ENCODE data around the gene TRPV3.
"Not testable (repeated sequence)": the region's sequence is repeated elsewhere in the genome, so short reads cannot be mapped to it uniquely, and the experiment has no call there.

TRPV3 gene

GRCh38 chr17:3524024-3524423 is 33.6 kb downstream of the TRPV3 start:
- DNase-seq (ENCODE audit: low read depth in 2 of 2) = no peak

GRCh38 chr17:3519472-3519871 is 38.1 kb downstream of the TRPV3 start:
- not testable (repeated sequence) for DNase-seq (ENCODE audit: low read depth in 2 of 2)

- DNase-seq (ENCODE audit: low read depth in 2 of 2) = no peak
Observed at GRCh38 chr17:3514873-3515272, 42.7 kb downstream of the TRPV3 start.

- DNase-seq (ENCODE audit: low read depth in 2 of 2) = not testable (repeated sequence)
Observed at GRCh38 chr17:3514167-3514566, 43.4 kb downstream of the TRPV3 start.

- no peak for DNase-seq (ENCODE audit: low read depth in 2 of 2)
Observed at GRCh38 chr17:3513305-3514035, 44.1 kb downstream of the TRPV3 start.

- no peak for DNase-seq (ENCODE audit: low read depth in 2 of 2)
Observed at GRCh38 chr17:3512505-3513171, 45.0 kb downstream of the TRPV3 start.

- no peak for DNase-seq (ENCODE audit: low read depth in 2 of 2)
Observed at GRCh38 chr17:3511852-3512504, 45.6 kb downstream of the TRPV3 start.

GRCh38 chr17:3510090-3510489 is 47.5 kb downstream of the TRPV3 start:
- no peak for DNase-seq (ENCODE audit: low read depth in 2 of 2)

- DNase-seq (ENCODE audit: low read depth in 2 of 2) = no peak
Observed at GRCh38 chr17:3507869-3508268, 49.7 kb downstream of the TRPV3 start.

- no peak for DNase-seq (ENCODE audit: low read depth in 2 of 2)
Observed at GRCh38 chr17:3507071-3507470, 50.5 kb downstream of the TRPV3 start.

GRCh38 chr17:3506054-3506453 is 51.6 kb downstream of the TRPV3 start:
- no peak for DNase-seq (ENCODE audit: low read depth in 2 of 2)

GRCh38 chr17:3505008-3505407 is 52.6 kb downstream of the TRPV3 start:
- no peak for DNase-seq (ENCODE audit: low read depth in 2 of 2)

- no peak for DNase-seq (ENCODE audit: low read depth in 2 of 2)
Observed at GRCh38 chr17:3503285-3503684, 54.3 kb downstream of the TRPV3 start.

GRCh38 chr17:3502466-3502865 is 55.1 kb downstream of the TRPV3 start:
- DNase-seq (ENCODE audit: low read depth in 2 of 2) = no peak

GRCh38 chr17:3501344-3501743 is 56.3 kb downstream of the TRPV3 start:
- no peak for DNase-seq (ENCODE audit: low read depth in 2 of 2)

- DNase-seq (ENCODE audit: low read depth in 2 of 2) = no peak
Observed at GRCh38 chr17:3497101-3497500, 60.5 kb downstream of the TRPV3 start.

- no peak for DNase-seq (ENCODE audit: low read depth in 2 of 2)
Observed at GRCh38 chr17:3485481-3486068, 72.0 kb downstream of the TRPV3 start.

- DNase-seq (ENCODE audit: low read depth in 2 of 2) = no peak
Observed at GRCh38 chr17:3482852-3483251, 74.8 kb downstream of the TRPV3 start.

GRCh38 chr17:3479988-3480387 is 77.6 kb downstream of the TRPV3 start:
- DNase-seq (ENCODE audit: low read depth in 2 of 2) = no peak

GRCh38 chr17:3475812-3476610 is 81.6 kb downstream of the TRPV3 start, which contains the start of gene ASPA:
Gene ASPA, plus strand, starts transcription at chr17:3475997. Its CDS starts 163 bp downstream, at chr17:3476160.
- DNase-seq (ENCODE audit: low read depth in 2 of 2) = no peak

GRCh38 chr17:3475251-3475685 is 82.3 kb downstream of the TRPV3 start:
- no peak for DNase-seq (ENCODE audit: low read depth in 2 of 2)

- DNase-seq (ENCODE audit: low read depth in 2 of 2) = no peak
Observed at GRCh38 chr17:3474212-3474611, 83.4 kb downstream of the TRPV3 start.
